ENCODE measurements around the gene ZDHHC24.
"Not testable (repeated sequence)": the region's sequence is repeated elsewhere in the genome, so short reads cannot be mapped to it uniquely, and the experiment has no call there.

Gene ZDHHC24

GRCh38 chr11:66540598-66540997, 5.2 kb downstream of the ZDHHC24 start:
- not testable (repeated sequence) for H3K9me3 ChIP-seq (ENCODE audit: control insufficient read depth, low read depth, low read length); H3K27ac ChIP-seq (ENCODE audit: low read length); H3K36me3 ChIP-seq (ENCODE audit: control insufficient read depth, low read depth, low read length); H3K9ac ChIP-seq (ENCODE audit: low read length); H3K27me3 ChIP-seq (ENCODE audit: control insufficient read depth, insufficient read depth, low read length); H3K4me3 ChIP-seq (ENCODE audit: low read length)
- peaks cover 14% of the 10 kb centered on the region for H3K4me1 ChIP-seq (ENCODE audit: control insufficient read depth, low read depth, low read length)

- no peak overlapping the region for H3K27ac ChIP-seq (ENCODE audit: low read length)
- peaks cover 14% of the 10 kb centered on the region for H3K4me1 ChIP-seq (ENCODE audit: control insufficient read depth, low read depth, low read length)
- no peak overlapping the region for H3K4me3 ChIP-seq (ENCODE audit: low read length)
- H3K27me3 ChIP-seq (ENCODE audit: control insufficient read depth, insufficient read depth, low read length) = no peaks in the 10 kb centered on the region
- H3K9me3 ChIP-seq (ENCODE audit: control insufficient read depth, low read depth, low read length) = no peaks in the 10 kb centered on the region
- H3K36me3 ChIP-seq (ENCODE audit: control insufficient read depth, low read depth, low read length) = no peaks in the 10 kb centered on the region
- no peak overlapping the region for H3K9ac ChIP-seq (ENCODE audit: low read length)
Measured at GRCh38 chr11:66539870-66540213, 6.0 kb downstream of the ZDHHC24 start.

DNA sequence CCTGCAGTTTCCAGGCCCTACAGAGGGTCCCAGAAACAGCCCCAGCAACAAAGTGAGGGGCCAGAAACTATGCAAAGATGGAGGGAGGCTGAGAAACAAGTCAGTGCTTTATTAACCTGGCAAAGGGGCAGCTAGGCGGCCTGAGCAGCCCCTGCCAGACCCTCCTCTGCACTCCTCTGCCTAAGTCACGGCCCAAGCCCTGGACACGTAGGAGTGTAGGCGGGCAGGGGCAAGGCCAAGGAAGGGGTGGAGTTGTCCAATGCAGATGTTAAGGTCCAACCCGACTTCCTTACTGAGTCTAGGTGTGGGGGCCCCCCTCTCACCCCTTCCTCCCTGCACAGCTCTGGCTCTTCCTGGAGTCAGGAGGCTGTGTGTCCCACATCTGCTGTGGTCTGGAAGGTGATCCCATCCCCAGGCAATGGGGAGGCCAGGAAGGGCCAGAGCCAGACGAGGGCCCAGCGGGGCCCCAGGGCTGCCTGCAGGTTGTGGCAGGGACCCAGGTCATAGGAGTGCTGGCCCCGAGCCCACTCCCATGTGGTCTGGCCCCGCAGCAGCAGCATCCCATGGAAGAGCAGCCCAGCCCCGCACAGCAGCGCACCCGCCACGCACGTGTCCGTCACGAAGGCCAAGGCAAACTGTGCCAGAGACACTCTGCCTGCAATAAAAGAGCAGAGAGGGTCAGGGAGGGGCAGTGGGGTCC, 6.5 kb downstream of the ZDHHC24 start:
- Histone ChIP-seq H3K9ac (ENCODE audit: low read length) (no peak overlapping the region), H3K27me3 (ENCODE audit: control insufficient read depth, insufficient read depth, low read length) (no peaks in the 10 kb centered on the region), H3K36me3 (ENCODE audit: control insufficient read depth, low read depth, low read length) (no peaks in the 10 kb centered on the region), H3K27ac (ENCODE audit: low read length) (no peak overlapping the region), H3K4me1 (ENCODE audit: control insufficient read depth, low read depth, low read length) (peaks cover 14% of the 10 kb centered on the region), H3K9me3 (ENCODE audit: control insufficient read depth, low read depth, low read length) (no peaks in the 10 kb centered on the region), H3K4me3 (ENCODE audit: low read length) (no peak overlapping the region)

- Histone ChIP-seq H3K36me3 (ENCODE audit: control insufficient read depth, low read depth, low read length) (no peaks in the 10 kb centered on the region), H3K4me3 (ENCODE audit: low read length) (no peak overlapping the region), H3K27ac (ENCODE audit: low read length) (no peak overlapping the region), H3K9ac (ENCODE audit: low read length) (no peak overlapping the region), H3K9me3 (ENCODE audit: control insufficient read depth, low read depth, low read length) (no peaks in the 10 kb centered on the region), H3K27me3 (ENCODE audit: control insufficient read depth, insufficient read depth, low read length) (no peaks in the 10 kb centered on the region), H3K4me1 (ENCODE audit: control insufficient read depth, low read depth, low read length) (no peaks in the 10 kb centered on the region)
Measured at GRCh38 chr11:66532784-66533183, 13.1 kb downstream of the ZDHHC24 start.

DNA sequence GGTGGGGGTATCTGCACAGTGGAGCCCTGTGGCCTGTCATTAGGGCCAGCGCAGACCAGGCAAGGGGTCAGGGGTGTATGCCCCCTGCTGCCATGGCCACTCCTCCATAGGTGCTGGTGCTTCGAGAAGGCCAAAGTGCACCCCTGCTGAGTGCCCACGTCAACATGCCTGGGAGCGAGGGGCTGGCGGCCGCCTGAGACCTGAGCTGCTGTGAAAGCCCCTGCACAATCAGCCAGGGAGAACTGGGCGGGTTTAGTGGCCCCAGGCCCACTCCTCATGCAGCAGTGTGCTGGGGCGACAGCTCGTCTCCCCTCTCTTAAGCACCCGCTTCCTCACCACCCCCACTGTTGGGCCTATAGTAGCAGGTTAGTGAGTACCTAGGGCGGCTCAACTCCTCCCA, 14.0 kb downstream of the ZDHHC24 start:
- Histone ChIP-seq H3K9ac (ENCODE audit: low read length) (no peak overlapping the region), H3K4me3 (ENCODE audit: low read length) (no peak overlapping the region), H3K9me3 (ENCODE audit: control insufficient read depth, low read depth, low read length) (no peaks in the 10 kb centered on the region), H3K36me3 (ENCODE audit: control insufficient read depth, low read depth, low read length) (no peaks in the 10 kb centered on the region), H3K27ac (ENCODE audit: low read length) (no peak overlapping the region), H3K27me3 (ENCODE audit: control insufficient read depth, insufficient read depth, low read length) (no peaks in the 10 kb centered on the region), H3K4me1 (ENCODE audit: control insufficient read depth, low read depth, low read length) (no peaks in the 10 kb centered on the region)

- H3K36me3 ChIP-seq (ENCODE audit: control insufficient read depth, low read depth, low read length) = no peaks in the 10 kb centered on the region
Measured at GRCh38 chr11:66530927-66531709, 14.7 kb downstream of the ZDHHC24 start.

GRCh38 chr11:66529655-66530054, 16.2 kb downstream of the ZDHHC24 start:
- Histone ChIP-seq H3K4me3 (ENCODE audit: low read length) (no peak overlapping the region), H3K9ac (ENCODE audit: low read length) (no peak overlapping the region), H3K27me3 (ENCODE audit: control insufficient read depth, insufficient read depth, low read length) (no peaks in the 10 kb centered on the region), H3K36me3 (ENCODE audit: control insufficient read depth, low read depth, low read length) (no peaks in the 10 kb centered on the region), H3K9me3 (ENCODE audit: control insufficient read depth, low read depth, low read length) (no peaks in the 10 kb centered on the region), H3K27ac (ENCODE audit: low read length) (no peak overlapping the region), H3K4me1 (ENCODE audit: control insufficient read depth, low read depth, low read length) (no peaks in the 10 kb centered on the region)

More at GRCh38 chr11:66530927-66531709, 14.7 kb downstream of the ZDHHC24 start:
- H3K9me3 ChIP-seq (ENCODE audit: control insufficient read depth, low read depth, low read length) = no peaks in the 10 kb centered on the region
- no peak overlapping the region for H3K27ac ChIP-seq (ENCODE audit: low read length)
- no peak overlapping the region for H3K4me3 ChIP-seq (ENCODE audit: low read length)
- H3K9ac ChIP-seq (ENCODE audit: low read length) = no peak overlapping the region
- H3K27me3 ChIP-seq (ENCODE audit: control insufficient read depth, insufficient read depth, low read length) = no peaks in the 10 kb centered on the region
- H3K4me1 ChIP-seq (ENCODE audit: control insufficient read depth, low read depth, low read length) = no peaks in the 10 kb centered on the region

GRCh38 chr11:66529069-66529468, 16.8 kb downstream of the ZDHHC24 start:
- no peak overlapping the region for H3K4me3 ChIP-seq (ENCODE audit: low read length)
- H3K9ac ChIP-seq (ENCODE audit: low read length) = no peak overlapping the region
- no peaks in the 10 kb centered on the region for H3K9me3 ChIP-seq (ENCODE audit: control insufficient read depth, low read depth, low read length)
- H3K27me3 ChIP-seq (ENCODE audit: control insufficient read depth, insufficient read depth, low read length) = no peaks in the 10 kb centered on the region
- H3K4me1 ChIP-seq (ENCODE audit: control insufficient read depth, low read depth, low read length) = no peaks in the 10 kb centered on the region
- H3K36me3 ChIP-seq (ENCODE audit: control insufficient read depth, low read depth, low read length) = peaks cover 4% of the 10 kb centered on the region
- H3K27ac ChIP-seq (ENCODE audit: low read length) = no peak overlapping the region

DNA sequence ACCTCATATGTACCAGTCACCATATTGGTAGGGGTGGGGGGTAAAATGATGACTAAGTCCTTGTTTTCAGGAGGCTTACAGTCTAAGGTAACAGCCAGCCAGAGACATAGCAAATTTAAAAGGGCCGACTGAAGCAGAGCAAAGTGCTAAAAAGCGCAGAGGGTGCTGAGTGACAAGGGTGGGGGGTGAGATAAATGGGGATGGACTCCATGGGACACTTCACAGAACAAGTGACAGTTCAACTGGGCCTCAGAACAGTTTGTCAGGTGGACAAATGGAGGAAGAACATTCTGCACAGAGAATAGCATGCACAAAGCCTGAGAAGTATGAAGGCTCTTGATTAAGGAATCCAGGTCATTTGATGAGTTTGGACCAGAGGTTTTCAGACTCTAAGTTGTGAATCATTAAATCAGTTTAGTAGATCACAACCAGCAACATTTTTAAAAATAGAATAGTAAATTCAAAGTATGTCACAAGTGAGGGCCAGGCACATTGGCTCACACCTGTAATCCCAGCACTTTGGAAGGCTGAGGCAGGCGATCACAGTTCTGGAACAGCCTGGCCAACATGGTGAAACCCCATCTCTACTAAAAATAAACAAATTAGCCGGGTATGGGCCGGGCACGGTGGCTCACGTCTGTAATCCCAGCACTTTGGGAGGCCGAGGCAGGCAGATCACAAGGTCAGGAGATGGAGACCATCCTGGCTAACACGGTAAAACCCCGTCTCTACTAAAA, 21.4 kb downstream of the ZDHHC24 start:
- Histone ChIP-seq H3K27me3 (ENCODE audit: control insufficient read depth, insufficient read depth, low read length) (no peaks in the 10 kb centered on the region), H3K4me3 (ENCODE audit: low read length) (no peak overlapping the region), H3K36me3 (ENCODE audit: control insufficient read depth, low read depth, low read length) (peaks cover 30% of the 10 kb centered on the region), H3K4me1 (ENCODE audit: control insufficient read depth, low read depth, low read length) (no peaks in the 10 kb centered on the region), H3K9me3 (ENCODE audit: control insufficient read depth, low read depth, low read length) (no peaks in the 10 kb centered on the region), H3K27ac (ENCODE audit: low read length) (no peak overlapping the region), H3K9ac (ENCODE audit: low read length) (no peak overlapping the region)

DNA sequence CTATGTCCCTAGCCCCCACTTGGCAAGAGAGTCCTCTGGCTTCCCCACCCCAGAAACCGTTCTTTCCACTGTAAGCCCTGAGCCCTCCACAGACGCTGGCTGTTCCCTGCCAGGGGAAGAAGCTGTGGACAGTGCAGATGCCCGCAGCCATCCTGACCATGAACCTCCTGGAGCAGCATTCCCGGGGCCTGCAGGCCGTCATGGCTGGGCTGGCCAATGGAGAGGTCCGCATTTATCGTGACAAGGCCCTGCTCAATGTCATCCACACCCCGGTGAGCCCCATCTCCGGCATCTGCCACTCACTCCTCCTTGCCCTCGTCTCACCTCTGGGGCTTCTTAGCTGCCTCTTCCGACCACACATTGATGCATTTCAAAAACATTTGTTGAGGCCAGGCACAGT, 22.2 kb downstream of the ZDHHC24 start:
- Histone ChIP-seq H3K9me3 (ENCODE audit: control insufficient read depth, low read depth, low read length) (no peaks in the 10 kb centered on the region), H3K36me3 (ENCODE audit: control insufficient read depth, low read depth, low read length) (peaks cover 33% of the 10 kb centered on the region), H3K4me3 (ENCODE audit: low read length) (no peak overlapping the region), H3K27ac (ENCODE audit: low read length) (no peak overlapping the region), H3K9ac (ENCODE audit: low read length) (no peak overlapping the region), H3K4me1 (ENCODE audit: control insufficient read depth, low read depth, low read length) (no peaks in the 10 kb centered on the region), H3K27me3 (ENCODE audit: control insufficient read depth, insufficient read depth, low read length) (no peaks in the 10 kb centered on the region)

- H3K9ac ChIP-seq (ENCODE audit: low read length) = peak overlapping the region; percentile 51
- H3K27me3 ChIP-seq (ENCODE audit: control insufficient read depth, insufficient read depth, low read length) = no peaks in the 10 kb centered on the region
- H3K36me3 ChIP-seq (ENCODE audit: control insufficient read depth, low read depth, low read length) = peaks cover 6% of the 10 kb centered on the region
- H3K4me3 ChIP-seq (ENCODE audit: low read length) = peak overlapping the region; percentile 85
- H3K4me1 ChIP-seq (ENCODE audit: control insufficient read depth, low read depth, low read length) = peaks cover 4% of the 10 kb centered on the region
- no peak overlapping the region for H3K27ac ChIP-seq (ENCODE audit: low read length)
- no peaks in the 10 kb centered on the region for H3K9me3 ChIP-seq (ENCODE audit: control insufficient read depth, low read depth, low read length)
Measured at GRCh38 chr11:66510990-66511339, 34.9 kb downstream of the ZDHHC24 start.
